HG03135 (cell line): ENCODE data around the gene PIK3CG.
"Not testable (repeated sequence)": the region's sequence is repeated elsewhere in the genome, so short reads cannot be mapped to it uniquely, and the experiment has no call there.

ENCODE experiments used
- ATAC-seq: cut with Tn5 transposase; IDR thresholded peaks from one replicate; pipeline ENCODE4 v1.9.1; 2021; ENCODE audit warnings: mild to moderate bottlenecking, moderate library complexity; ENCODE audit not compliant: unreplicated experiment

PIK3CG gene

GRCh38 chr7:106883456-106884026 lies 18.5 kb downstream of the PIK3CG start:
- no peak for ATAC-seq

GRCh38 chr7:106885652-106886051 lies 20.6 kb downstream of the PIK3CG start:
- ATAC-seq = no peak

DNA sequence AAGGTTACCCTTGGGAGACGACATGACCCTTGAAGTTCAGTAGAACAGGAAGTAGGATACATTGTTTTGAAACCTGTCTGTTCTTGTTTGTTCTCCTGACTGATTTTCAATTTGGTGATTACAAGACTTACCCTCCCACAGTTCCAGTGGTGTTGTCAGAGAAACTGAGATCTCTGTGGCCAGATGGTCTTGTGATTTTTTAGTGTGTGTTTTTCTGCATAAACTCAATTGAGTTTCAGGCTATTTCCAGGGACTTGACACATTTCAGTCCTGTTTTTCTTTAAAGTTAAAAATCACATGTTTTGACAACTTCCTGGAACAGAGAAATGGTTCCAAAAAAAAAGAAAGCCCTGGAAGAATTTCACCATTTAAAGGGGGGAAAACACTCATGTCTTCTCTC lies 22.3 kb downstream of the PIK3CG start:
- no peak for ATAC-seq

DNA sequence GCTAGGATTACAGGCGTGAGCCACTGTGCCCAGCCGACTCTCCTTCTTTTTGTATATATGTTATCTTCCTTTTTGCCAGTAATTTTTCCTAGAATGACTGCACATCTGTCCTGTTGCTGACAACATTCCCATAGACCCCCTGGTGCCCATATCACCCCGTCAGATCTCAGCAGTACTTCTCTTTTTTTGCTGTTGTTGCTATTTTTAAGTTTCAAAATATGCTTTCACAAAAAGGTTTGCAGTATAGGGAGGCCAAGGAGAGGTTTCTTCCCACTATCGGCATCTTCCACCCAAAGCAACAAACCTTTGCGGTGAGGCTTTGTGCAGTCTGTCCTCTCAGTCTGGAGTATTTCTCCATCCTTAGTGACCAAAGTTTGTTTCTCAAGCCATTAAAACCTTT lies 23.1 kb downstream of the PIK3CG start:
- ATAC-seq = no peak

DNA sequence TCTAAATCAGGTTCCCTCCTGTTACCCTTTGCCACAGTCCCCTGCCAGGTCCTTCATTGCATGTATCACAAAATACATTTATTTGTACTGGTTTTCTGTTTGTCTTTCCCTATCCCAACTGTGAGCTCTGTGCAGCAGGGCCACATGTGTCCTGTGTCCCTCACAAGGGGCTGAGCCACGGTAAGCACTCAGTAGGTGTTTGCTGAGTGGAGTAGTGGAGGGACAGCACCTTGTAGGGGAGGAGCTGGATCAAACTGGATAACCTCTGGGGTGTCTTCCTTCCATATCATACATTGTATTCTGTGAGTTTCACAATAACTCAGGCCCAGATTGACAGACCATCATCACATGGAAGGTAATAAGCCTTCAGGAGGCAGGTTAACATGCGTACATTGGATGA lies 25.9 kb downstream of the PIK3CG start:
- no peak for ATAC-seq

DNA sequence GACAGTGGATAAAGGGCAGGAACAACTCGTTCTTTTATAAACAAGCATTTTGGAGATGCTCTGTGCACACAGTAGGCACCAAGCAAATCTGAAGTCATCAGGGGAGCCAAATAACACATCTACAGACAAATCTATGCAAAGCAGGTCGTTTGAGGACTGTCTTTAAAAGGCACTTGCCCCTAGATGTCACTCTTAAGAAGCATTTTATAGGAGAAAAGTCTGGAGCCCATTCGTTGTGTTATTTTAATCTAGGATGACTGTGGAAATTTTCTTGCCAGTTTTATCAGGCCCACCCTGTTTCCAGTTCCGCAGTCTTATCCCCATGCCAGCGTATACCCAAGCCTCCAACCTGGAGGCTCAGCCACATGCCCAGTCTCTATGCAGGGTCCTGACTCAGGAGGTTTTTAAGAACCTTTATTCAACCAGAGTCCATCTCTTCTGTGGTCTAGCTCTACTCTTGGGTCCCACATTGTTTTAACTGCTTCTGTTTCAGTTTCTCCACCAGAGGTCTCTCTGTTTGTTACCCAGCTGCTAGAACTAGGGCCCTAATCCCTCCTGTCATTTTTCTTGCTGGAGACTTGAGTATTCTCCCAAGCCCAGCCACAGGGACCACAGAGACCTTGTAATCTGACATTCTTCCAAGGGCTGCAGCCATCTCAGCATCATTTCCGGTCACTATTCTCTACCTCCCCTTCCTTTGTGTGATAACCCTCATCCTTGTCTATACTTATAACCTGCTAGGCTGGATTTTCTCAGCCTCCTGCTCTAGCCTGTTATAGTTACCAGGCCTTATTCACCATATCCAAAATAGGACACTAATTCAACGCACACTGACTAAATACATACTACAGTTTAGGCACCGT lies 26.7 kb downstream of the PIK3CG start:
- no peak for ATAC-seq

- ATAC-seq = no peak
Observed at GRCh38 chr7:106893591-106893990, 28.5 kb downstream of the PIK3CG start.

- peak; percentile 88 for ATAC-seq
Observed at GRCh38 chr7:106895246-106895864, 30.3 kb downstream of the PIK3CG start.

DNA sequence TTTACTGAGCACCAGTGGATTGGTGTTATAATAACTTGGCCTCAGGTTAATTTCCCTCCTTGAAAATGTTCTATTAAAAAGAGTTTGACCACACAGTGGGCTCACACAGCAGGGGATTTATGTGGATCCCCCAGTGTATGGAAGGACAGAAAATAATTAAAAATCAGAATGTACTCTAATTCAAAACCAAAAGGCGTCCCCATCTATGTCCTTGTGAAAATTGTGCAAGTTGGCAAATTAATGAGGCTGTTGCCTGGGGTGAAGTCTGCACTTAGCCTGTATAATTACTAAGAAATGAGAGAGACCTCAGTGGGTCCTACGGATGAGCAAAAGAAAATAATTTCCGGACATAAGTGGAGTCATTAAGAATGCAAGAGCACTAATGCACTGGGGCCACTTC lies 31.1 kb downstream of the PIK3CG start:
- no peak for ATAC-seq

GRCh38 chr7:106897553-106897952 lies 32.5 kb downstream of the PIK3CG start:
- ATAC-seq = not testable (repeated sequence)

- not testable (repeated sequence) for ATAC-seq
Observed at GRCh38 chr7:106898967-106899366, 33.9 kb downstream of the PIK3CG start.

GRCh38 chr7:106901828-106902441 lies 36.9 kb downstream of the PIK3CG start:
- ATAC-seq = no peak

- no peak for ATAC-seq
Observed at GRCh38 chr7:106905734-106906133, 40.7 kb downstream of the PIK3CG start.

DNA sequence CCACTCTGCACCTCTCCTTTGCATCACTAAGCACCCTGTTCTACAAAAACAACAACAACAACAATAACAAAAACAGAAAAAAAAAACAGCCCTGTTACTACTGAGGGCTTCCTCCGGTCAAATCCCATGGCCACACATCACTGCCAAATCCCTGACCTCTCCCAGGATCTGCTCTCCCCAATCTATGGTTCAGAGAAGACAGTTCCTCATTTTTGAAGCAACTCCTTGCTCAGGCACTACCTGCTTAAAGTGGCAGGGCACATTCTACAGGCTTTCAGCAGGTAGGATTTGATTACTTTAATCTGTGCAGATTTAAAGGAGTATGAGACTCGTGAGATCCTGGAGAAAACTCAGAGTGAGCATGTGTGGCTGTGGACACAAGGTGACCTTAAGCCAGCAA lies 46.9 kb downstream of the PIK3CG start:
- no peak for ATAC-seq

DNA sequence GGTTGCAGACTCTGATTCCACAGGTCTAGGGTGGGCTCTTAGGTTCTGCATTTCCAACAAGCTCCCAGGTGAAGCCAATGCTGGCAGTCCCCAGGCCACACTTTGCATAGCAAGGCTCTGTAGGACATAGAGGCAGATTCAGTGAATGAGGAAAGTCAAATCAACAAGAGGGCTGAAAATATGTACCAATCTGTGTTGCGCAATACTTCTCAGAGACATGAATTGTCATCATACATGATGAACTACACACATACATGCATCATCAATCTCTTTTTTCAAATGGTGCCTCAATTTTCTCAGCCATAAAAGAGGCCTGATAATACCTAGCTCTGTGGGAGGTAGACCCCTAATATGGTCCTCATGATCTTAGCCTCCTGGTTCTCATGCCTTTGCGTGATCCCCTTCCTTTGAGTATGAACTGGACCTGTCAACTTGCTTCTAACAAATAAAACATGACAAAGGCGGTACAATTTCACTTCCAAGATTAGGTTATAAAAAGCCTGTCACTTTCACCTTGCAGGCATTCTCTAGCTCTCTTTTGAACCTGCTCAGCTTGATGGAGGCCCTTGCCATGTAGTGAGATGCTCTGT lies 49.0 kb downstream of the PIK3CG start:
- no peak for ATAC-seq

DNA sequence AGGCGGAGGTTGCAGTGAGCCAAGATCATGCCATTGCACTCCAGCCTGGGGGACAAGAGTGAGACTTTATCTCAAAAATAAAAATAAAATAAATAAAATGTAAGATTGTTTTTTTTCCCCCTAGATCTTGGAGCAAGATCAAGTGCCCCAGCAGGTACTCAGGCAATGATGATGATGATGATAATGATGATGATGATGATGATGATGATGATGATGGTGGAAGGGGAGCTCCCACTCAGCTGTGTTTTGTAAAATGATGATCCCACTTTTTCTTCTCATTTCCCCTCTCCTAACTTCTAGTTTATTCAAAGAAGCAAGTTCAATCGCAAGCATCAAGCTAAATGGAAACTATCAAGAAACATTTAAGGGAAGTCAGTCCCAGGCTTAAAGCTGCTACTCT lies 50.3 kb downstream of the PIK3CG start:
- no peak for ATAC-seq

DNA sequence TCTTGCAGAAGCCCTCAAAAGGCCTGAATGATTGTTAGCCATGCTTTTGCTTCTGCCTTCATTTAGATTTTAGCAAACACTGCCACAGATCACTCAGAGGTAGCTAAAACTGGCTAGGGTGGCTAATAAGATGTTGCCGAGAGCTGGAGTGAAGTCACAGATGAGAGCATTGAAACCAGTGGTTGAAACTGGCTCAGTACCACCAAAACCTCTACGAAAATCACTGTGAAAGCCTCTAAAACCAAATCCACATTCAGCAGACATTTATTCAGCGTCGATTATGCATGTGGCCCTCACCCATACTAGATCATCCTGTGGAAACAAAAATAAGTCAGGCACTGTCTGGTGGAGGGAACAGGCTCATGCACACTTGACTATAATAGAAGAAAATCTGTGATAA lies 50.8 kb downstream of the PIK3CG start:
- ATAC-seq = peak; percentile 96

- ATAC-seq = no peak
Observed at GRCh38 chr7:106916679-106917078, 51.6 kb downstream of the PIK3CG start.

DNA sequence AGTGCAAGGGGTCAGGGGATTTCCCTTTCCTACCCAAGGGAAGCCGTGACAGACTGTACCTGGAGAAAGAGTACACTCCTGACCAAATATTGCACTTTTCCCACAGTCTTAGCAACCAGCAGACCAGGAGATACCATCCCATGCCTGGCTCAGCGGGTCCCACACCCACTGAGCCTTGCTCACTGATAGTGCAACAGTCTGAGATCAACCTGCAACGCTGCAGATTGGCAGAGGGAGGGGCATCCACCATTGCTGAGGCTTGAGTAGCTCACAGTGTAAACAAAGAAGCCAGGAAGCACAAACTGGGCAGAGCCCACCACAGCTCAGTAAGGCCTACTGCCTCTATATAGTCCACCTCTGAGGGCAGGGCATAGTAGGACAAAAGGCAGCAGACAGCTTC lies 53.9 kb downstream of the PIK3CG start:
- no peak for ATAC-seq

DNA sequence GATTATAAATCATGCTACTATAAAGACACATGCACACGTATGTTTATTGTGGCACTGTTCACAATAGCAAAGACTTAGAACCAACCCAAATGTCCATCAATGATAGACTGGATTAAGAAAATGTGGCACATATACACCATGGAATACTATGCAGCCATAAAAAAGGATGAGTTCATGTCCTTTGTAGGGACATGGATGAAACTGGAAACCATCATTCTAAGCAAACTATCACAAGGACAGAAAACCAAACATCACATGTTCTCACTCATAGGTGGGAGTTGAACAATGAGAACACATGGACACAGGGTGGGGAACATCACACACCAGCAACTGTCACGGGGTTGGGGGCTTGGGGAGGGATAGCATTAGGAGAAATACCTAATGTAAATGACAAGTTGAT lies 59.4 kb downstream of the PIK3CG start:
- not testable (repeated sequence) for ATAC-seq

DNA sequence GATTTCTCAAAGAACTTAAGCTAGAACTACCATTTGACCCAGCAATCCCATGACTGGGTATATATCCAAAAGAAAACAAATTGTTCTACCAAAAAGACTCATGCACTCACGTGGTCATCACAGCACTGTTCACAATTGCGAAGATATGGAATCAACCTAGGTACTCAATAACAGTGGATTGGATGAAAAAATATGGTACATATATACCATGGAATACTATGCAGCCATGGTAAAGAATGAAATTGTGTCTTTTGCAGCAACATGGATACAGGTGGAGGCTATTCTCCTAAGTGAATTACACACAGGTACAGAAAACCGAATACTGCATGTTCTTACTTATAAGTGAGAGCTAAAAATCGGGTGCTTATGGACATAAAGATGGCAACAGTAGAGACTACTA lies 61.8 kb downstream of the PIK3CG start:
- ATAC-seq = no peak
